Mesodermal cell (in vitro differentiated cells): ENCODE data around the gene IPO11.
"Not testable (repeated sequence)": the region's sequence is repeated elsewhere in the genome, so short reads cannot be mapped to it uniquely, and the experiment has no call there.

ENCODE experiments used
- H3K27ac ChIP-seq: 2 replicates; pipeline ENCODE4 v1.7.0; 2013; ENCODE audit warnings: mild to moderate bottlenecking, low read depth, low read length, moderate library complexity; ENCODE audit not compliant: severe bottlenecking
- H3K36me3 ChIP-seq: 2 replicates; pipeline ENCODE4 v1.7.1; 2013; ENCODE audit warnings: mild to moderate bottlenecking, low read length, moderate library complexity; ENCODE audit not compliant: control insufficient read depth, insufficient read depth
- H3K4me1 ChIP-seq: one replicate; pipeline ENCODE4 v1.7.1; 2013; ENCODE audit warnings: mild to moderate bottlenecking, low read length; ENCODE audit not compliant: insufficient read depth, control insufficient read depth, poor library complexity, severe bottlenecking
- H3K4me3 ChIP-seq: 2 replicates; pipeline ENCODE4 v1.7.0; 2013; ENCODE audit warnings: low read length, control low read depth, mild to moderate bottlenecking; ENCODE audit not compliant: insufficient read depth, poor library complexity, severe bottlenecking; ENCODE audit errors: extremely low read depth
- H3K9me3 ChIP-seq: 2 replicates; pipeline ENCODE4 v1.7.1; 2013; ENCODE audit warnings: mild to moderate bottlenecking, low read length, moderate library complexity; ENCODE audit not compliant: control insufficient read depth
- whole genome bisulfite sequencing, 2 experiments: methylation state at CpG; one replicate each; pipeline ENCODE4 v1.1.5; 2013; ENCODE audit warnings: missing lambda C conversion rate in 2 of 2; ENCODE audit not compliant: insufficient coverage in 2 of 2; 5-methylcytosine and 5-hydroxymethylcytosine counted together

IPO11 gene

GRCh38 chr5:62489471-62489870, 76.9 kb downstream of the IPO11 start:
- 40 to 60% methylated on average over 1 of the region's 1 CpG for WGBS, 2 experiments
- H3K27ac ChIP-seq: no peak overlapping the region
- H3K36me3 ChIP-seq: peaks cover 26% of the 10 kb centered on the region
- H3K4me3 ChIP-seq: no peak overlapping the region
- H3K9me3 ChIP-seq: no peaks in the 10 kb centered on the region
- peaks cover 2% of the 10 kb centered on the region for H3K4me1 ChIP-seq

GRCh38 chr5:62494772-62495171, 82.2 kb downstream of the IPO11 start:
- Histone ChIP-seq H3K4me3 (no peak overlapping the region), H3K27ac (no peak overlapping the region), H3K4me1 (no peaks in the 10 kb centered on the region), H3K9me3 (no peaks in the 10 kb centered on the region), H3K36me3 (peaks cover 31% of the 10 kb centered on the region)
- no CpG with 5 or more reads among the region's 1 CpG for WGBS, 2 experiments

- 60 to 100% methylated on average over 1 to 2 of the region's 7 CpGs for WGBS, 2 experiments
These were observed 84.3 kb downstream of the IPO11 start for GRCh38 chr5:62496876-62497275.

GRCh38 chr5:62498961-62499360, 86.4 kb downstream of the IPO11 start:
- H3K36me3 ChIP-seq: peaks cover 24% of the 10 kb centered on the region
- WGBS, 2 experiments: 94 to 95% methylated on average over 6 to 7 of the region's 9 CpGs
- no peak overlapping the region for H3K27ac ChIP-seq

More at GRCh38 chr5:62496876-62497275, 84.3 kb downstream of the IPO11 start:
- H3K4me3 ChIP-seq: no peak overlapping the region
- no peak overlapping the region for H3K27ac ChIP-seq
- no peaks in the 10 kb centered on the region for H3K9me3 ChIP-seq
- H3K36me3 ChIP-seq: peaks cover 26% of the 10 kb centered on the region
- H3K4me1 ChIP-seq: no peaks in the 10 kb centered on the region

GRCh38 chr5:62499756-62500155, 87.2 kb downstream of the IPO11 start:
- Histone ChIP-seq H3K9me3 (no peaks in the 10 kb centered on the region), H3K4me3 (no peak overlapping the region), H3K4me1 (no peaks in the 10 kb centered on the region), H3K36me3 (peaks cover 21% of the 10 kb centered on the region), H3K27ac (no peak overlapping the region)
- WGBS, 2 experiments: 87 to 94% methylated on average over 4 of the region's 4 CpGs

More at GRCh38 chr5:62498961-62499360, 86.4 kb downstream of the IPO11 start:
- Histone ChIP-seq H3K4me1 (no peaks in the 10 kb centered on the region), H3K4me3 (no peak overlapping the region), H3K9me3 (no peaks in the 10 kb centered on the region)

GRCh38 chr5:62502456-62503101, 90.0 kb downstream of the IPO11 start:
- no peak overlapping the region for H3K27ac ChIP-seq
- WGBS, 2 experiments: 89 to 90% methylated on average over 7 of the region's 10 CpGs
- H3K36me3 ChIP-seq: peaks cover 19% of the 10 kb centered on the region
- no peaks in the 10 kb centered on the region for H3K4me1 ChIP-seq
- H3K9me3 ChIP-seq: no peaks in the 10 kb centered on the region
- no peak overlapping the region for H3K4me3 ChIP-seq

GRCh38 chr5:62504129-62504528, 91.6 kb downstream of the IPO11 start:
- H3K36me3 ChIP-seq: peaks cover 24% of the 10 kb centered on the region
- no peaks in the 10 kb centered on the region for H3K4me1 ChIP-seq
- no peaks in the 10 kb centered on the region for H3K9me3 ChIP-seq
- H3K4me3 ChIP-seq: no peak overlapping the region
- no peak overlapping the region for H3K27ac ChIP-seq

- peaks cover 28% of the 10 kb centered on the region for H3K36me3 ChIP-seq
- 95 to 97% methylated on average over 3 of the region's 5 CpGs for WGBS, 2 experiments
These were observed 94.3 kb downstream of the IPO11 start for GRCh38 chr5:62506659-62507460.

GRCh38 chr5:62508760-62509159, 96.2 kb downstream of the IPO11 start:
- not testable (repeated sequence) for H3K4me3 ChIP-seq, H3K9me3 ChIP-seq, H3K27ac ChIP-seq, H3K4me1 ChIP-seq
- WGBS, 2 experiments: 83 to 100% methylated on average over 1 of the region's 5 CpGs
- peaks cover 25% of the 10 kb centered on the region for H3K36me3 ChIP-seq

More at GRCh38 chr5:62506659-62507460, 94.3 kb downstream of the IPO11 start:
- Histone ChIP-seq H3K27ac (no peak overlapping the region), H3K9me3 (no peaks in the 10 kb centered on the region), H3K4me3 (no peak overlapping the region), H3K4me1 (no peaks in the 10 kb centered on the region)

- H3K27ac ChIP-seq: no peak overlapping the region
- H3K36me3 ChIP-seq: peaks cover 25% of the 10 kb centered on the region
- H3K4me3 ChIP-seq: no peak overlapping the region
- H3K4me1 ChIP-seq: no peaks in the 10 kb centered on the region
- 100% methylated on average over 1 of the region's 1 CpG; no CpG with 5 or more reads in 1 of the 2 experiments for WGBS, 2 experiments
- H3K9me3 ChIP-seq: no peaks in the 10 kb centered on the region
These were observed 97.2 kb downstream of the IPO11 start for GRCh38 chr5:62509806-62510205.

- H3K9me3 ChIP-seq, H3K27ac ChIP-seq, H3K4me3 ChIP-seq, H3K4me1 ChIP-seq: not testable (repeated sequence)
- H3K36me3 ChIP-seq: peaks cover 24% of the 10 kb centered on the region
- WGBS, 2 experiments: no CpG with 5 or more reads among the region's 28 CpGs
These were observed 100.5 kb downstream of the IPO11 start for GRCh38 chr5:62513085-62513484.
